HFF-Myc (cell line): ENCODE data around the gene CRYBB2.
"Not testable (repeated sequence)": the region's sequence is repeated elsewhere in the genome, so short reads cannot be mapped to it uniquely, and the experiment has no call there.

Experiments used
- DNase-seq: peaks from one replicate; pipeline ENCODE4 v3.0.0-alpha.2; 2011; ENCODE audit warnings: low read depth; ENCODE audit errors: extremely low read depth
- H3K4me3 ChIP-seq: replicated peaks from 2 replicates; pipeline ENCODE4 v1.5.1; 2011; ENCODE audit warnings: low read depth, mild to moderate bottlenecking, control low read depth, low read length
- CTCF ChIP-seq: IDR thresholded peaks from 2 replicates; pipeline ENCODE4 v1.5.1; 2012; ENCODE audit warnings: mild to moderate bottlenecking, low read depth, low read length, control low read depth; ENCODE audit errors: missing control alignments

The CRYBB2 gene

GRCh38 chr22:25232301-25232700, 12.9 kb downstream of the CRYBB2 start:
- TF ChIP-seq CTCF: no peak
- DNase-seq: no peak

GRCh38 chr22:25233706-25234105, 14.3 kb downstream of the CRYBB2 start:
- not testable (repeated sequence) for H3K4me3 ChIP-seq, DNase-seq

More at GRCh38 chr22:25232301-25232700, 12.9 kb downstream of the CRYBB2 start:
- H3K4me3 ChIP-seq: no peak overlapping the region

- DNase-seq: peak; percentile 38
- no peak overlapping the region for H3K4me3 ChIP-seq
- TF ChIP-seq CTCF: peak; percentile 66
These were observed 16.3 kb downstream of the CRYBB2 start for GRCh38 chr22:25235547-25236290.

- DNase-seq: no peak
- no peak overlapping the region for H3K4me3 ChIP-seq
- no peak for TF ChIP-seq CTCF
These were observed 17.0 kb downstream of the CRYBB2 start for GRCh38 chr22:25236417-25236816.

GRCh38 chr22:25237503-25237902, 18.1 kb downstream of the CRYBB2 start:
- no peak for DNase-seq
- no peak for TF ChIP-seq CTCF

GRCh38 chr22:25238058-25238457, 18.6 kb downstream of the CRYBB2 start:
- H3K4me3 ChIP-seq, DNase-seq: not testable (repeated sequence)

More at GRCh38 chr22:25237503-25237902, 18.1 kb downstream of the CRYBB2 start:
- H3K4me3 ChIP-seq: no peak overlapping the region

GRCh38 chr22:25255169-25255568, 35.7 kb downstream of the CRYBB2 start:
- DNase-seq: not testable (repeated sequence)

GRCh38 chr22:25267567-25267966, 48.1 kb downstream of the CRYBB2 start:
- not testable (repeated sequence) for DNase-seq, H3K4me3 ChIP-seq

More at GRCh38 chr22:25255169-25255568, 35.7 kb downstream of the CRYBB2 start:
- H3K4me3 ChIP-seq: not testable (repeated sequence)

GRCh38 chr22:25268902-25269301, 49.5 kb downstream of the CRYBB2 start:
- DNase-seq, H3K4me3 ChIP-seq: not testable (repeated sequence)

- not testable (repeated sequence) for DNase-seq, H3K4me3 ChIP-seq
These were observed 50.6 kb downstream of the CRYBB2 start for GRCh38 chr22:25270061-25270460.

- not testable (repeated sequence) for DNase-seq, H3K4me3 ChIP-seq
These were observed 53.8 kb downstream of the CRYBB2 start for GRCh38 chr22:25273231-25273630.

GRCh38 chr22:25273928-25274327, 54.5 kb downstream of the CRYBB2 start:
- not testable (repeated sequence) for DNase-seq, H3K4me3 ChIP-seq

GRCh38 chr22:25280118-25280517, 60.7 kb downstream of the CRYBB2 start:
- H3K4me3 ChIP-seq, DNase-seq: not testable (repeated sequence)
